Renal cortical epithelial cell (primary cell): Measurements from ENCODE around the gene PCDH9. TPM values are rescaled to one million over a fixed set of nuclear protein-coding genes. Genes with fewer than 3 reads are reported as not detected.
"Not testable (repeated sequence)": the region's sequence is repeated elsewhere in the genome, so short reads cannot be mapped to it uniquely, and the experiment has no call there.

ENCODE experiments used
- DNase-seq: peaks from one replicate; pipeline ENCODE4 v3.0.0-alpha.2; 2011; ENCODE audit warnings: low read depth
- total RNA-seq: library from RNA; depleted of rRNA; stranded (reverse); fragments of >200 nt; gene quantifications from 2 replicates; pipeline ENCODE4 v1.2.3, GENCODE V29; 2014

PCDH9 gene
- total RNA-seq, 1 donor from 2014 or later, result 4.6 TPM

- no peak for DNase-seq
Measured at GRCh38 chr13:66911411-66911939, 318.7 kb downstream of the PCDH9 start.

- DNase-seq, result no peak
Measured at GRCh38 chr13:66899955-66900354, 330.2 kb downstream of the PCDH9 start.

GRCh38 chr13:66896933-66897332 is 333.2 kb downstream of the PCDH9 start:
- no peak for DNase-seq

GRCh38 chr13:66895780-66896179 is 334.4 kb downstream of the PCDH9 start:
- no peak for DNase-seq

- no peak for DNase-seq
Measured at GRCh38 chr13:66895320-66895719, 334.8 kb downstream of the PCDH9 start.

GRCh38 chr13:66888698-66889097 is 341.4 kb downstream of the PCDH9 start:
- DNase-seq, result no peak

- DNase-seq, result peak; percentile 75
Measured at GRCh38 chr13:66887088-66887487, 343.0 kb downstream of the PCDH9 start.

- peak; percentile 46 for DNase-seq
Measured at GRCh38 chr13:66886264-66886663, 343.9 kb downstream of the PCDH9 start.

- DNase-seq, result not testable (repeated sequence)
Measured at GRCh38 chr13:66881170-66881569, 349.0 kb downstream of the PCDH9 start.

GRCh38 chr13:66879988-66880387 is 350.1 kb downstream of the PCDH9 start:
- no peak for DNase-seq

GRCh38 chr13:66875264-66875663 is 354.9 kb downstream of the PCDH9 start:
- DNase-seq, result no peak

- peak; percentile 42 for DNase-seq
Measured at GRCh38 chr13:66864627-66865026, 365.5 kb downstream of the PCDH9 start.

GRCh38 chr13:66860878-66861417 is 369.2 kb downstream of the PCDH9 start:
- no peak for DNase-seq

- DNase-seq, result no peak
Measured at GRCh38 chr13:66859934-66860877, 369.9 kb downstream of the PCDH9 start.

- DNase-seq, result peak; percentile 43
Measured at GRCh38 chr13:66859078-66859477, 371.1 kb downstream of the PCDH9 start.

- no peak for DNase-seq
Measured at GRCh38 chr13:66858163-66858562, 372.0 kb downstream of the PCDH9 start.

- DNase-seq, result no peak
Measured at GRCh38 chr13:66855131-66855530, 375.0 kb downstream of the PCDH9 start.

GRCh38 chr13:66853564-66853963 is 376.6 kb downstream of the PCDH9 start:
- DNase-seq, result no peak

GRCh38 chr13:66849706-66850105 is 380.4 kb downstream of the PCDH9 start:
- no peak for DNase-seq

GRCh38 chr13:66847541-66847940 is 382.6 kb downstream of the PCDH9 start:
- no peak for DNase-seq

- no peak for DNase-seq
Measured at GRCh38 chr13:66845393-66845792, 384.7 kb downstream of the PCDH9 start.

- no peak for DNase-seq
Measured at GRCh38 chr13:66844933-66845332, 385.2 kb downstream of the PCDH9 start.

GRCh38 chr13:66842766-66843165 is 387.4 kb downstream of the PCDH9 start:
- no peak for DNase-seq
